ENCODE measurements around the gene PAK1.

- TF ChIP-seq, protein P1, sequence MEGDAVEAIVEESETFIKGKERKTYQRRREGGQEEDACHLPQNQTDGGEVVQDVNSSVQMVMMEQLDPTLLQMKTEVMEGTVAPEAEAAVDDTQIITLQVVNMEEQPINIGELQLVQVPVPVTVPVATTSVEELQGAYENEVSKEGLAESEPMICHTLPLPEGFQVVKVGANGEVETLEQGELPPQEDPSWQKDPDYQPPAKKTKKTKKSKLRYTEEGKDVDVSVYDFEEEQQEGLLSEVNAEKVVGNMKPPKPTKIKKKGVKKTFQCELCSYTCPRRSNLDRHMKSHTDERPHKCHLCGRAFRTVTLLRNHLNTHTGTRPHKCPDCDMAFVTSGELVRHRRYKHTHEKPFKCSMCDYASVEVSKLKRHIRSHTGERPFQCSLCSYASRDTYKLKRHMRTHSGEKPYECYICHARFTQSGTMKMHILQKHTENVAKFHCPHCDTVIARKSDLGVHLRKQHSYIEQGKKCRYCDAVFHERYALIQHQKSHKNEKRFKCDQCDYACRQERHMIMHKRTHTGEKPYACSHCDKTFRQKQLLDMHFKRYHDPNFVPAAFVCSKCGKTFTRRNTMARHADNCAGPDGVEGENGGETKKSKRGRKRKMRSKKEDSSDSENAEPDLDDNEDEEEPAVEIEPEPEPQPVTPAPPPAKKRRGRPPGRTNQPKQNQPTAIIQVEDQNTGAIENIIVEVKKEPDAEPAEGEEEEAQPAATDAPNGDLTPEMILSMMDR (IDR thresholded peaks at IDR 0.05; ENCODE audit: low read length) = no peak
- TF ChIP-seq EZH2 (IDR thresholded peaks at IDR 0.05; ENCODE audit: borderline replicate concordance, low read length) = no peak
Measured at GRCh38 chr11:77431813-77432212, 42.1 kb downstream of the PAK1 start.
